ENCODE measurements around the gene CAMK2D.
A peak's percentile ranks its signal among the peaks of the same experiment; 100 is the strongest.

Gene CAMK2D

DNA sequence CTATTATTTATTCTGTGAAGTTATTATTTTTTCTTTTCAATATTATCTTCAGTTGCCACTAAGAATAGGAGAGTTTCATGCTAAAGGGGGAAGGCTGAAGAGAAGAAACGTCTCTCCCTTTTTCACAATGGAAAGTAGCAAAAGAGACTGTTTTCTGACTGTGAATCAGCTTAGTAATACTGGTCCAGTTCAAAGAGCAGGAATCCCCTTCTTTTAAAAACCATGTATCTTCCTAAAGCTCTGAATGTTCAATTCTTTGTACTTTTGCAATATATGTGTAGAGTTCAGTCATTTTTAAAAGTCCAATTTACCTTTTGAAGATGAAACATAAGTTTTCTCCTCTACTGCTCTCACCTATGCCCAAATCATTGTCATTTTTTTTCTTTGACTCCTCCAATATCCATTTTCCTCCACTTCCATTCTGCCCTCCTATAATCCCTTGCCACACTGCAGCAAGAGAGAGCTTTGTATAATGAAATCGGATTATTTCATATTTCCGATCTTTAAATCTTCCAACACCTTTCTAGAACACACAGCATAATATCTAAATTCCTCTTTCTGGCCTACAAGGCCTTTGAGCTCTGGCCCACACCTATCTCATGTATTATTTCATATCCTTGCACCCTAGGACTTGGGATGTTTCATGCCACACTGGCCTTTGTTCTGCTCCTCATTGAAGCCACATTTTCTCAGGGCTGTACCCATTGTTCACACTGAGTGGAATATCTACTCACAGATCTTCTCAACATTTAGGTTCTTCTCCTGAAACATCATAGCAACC, 195.3 kb downstream of the CAMK2D start:
- H3K36me3 ChIP-seq, result no peaks in the 10 kb centered on the region
- H3K4me3 ChIP-seq (ENCODE audit: low read depth, low read length), result no peak overlapping the region
- H3K27ac ChIP-seq, result no peak overlapping the region
- TF ChIP-seq, protein P1, sequence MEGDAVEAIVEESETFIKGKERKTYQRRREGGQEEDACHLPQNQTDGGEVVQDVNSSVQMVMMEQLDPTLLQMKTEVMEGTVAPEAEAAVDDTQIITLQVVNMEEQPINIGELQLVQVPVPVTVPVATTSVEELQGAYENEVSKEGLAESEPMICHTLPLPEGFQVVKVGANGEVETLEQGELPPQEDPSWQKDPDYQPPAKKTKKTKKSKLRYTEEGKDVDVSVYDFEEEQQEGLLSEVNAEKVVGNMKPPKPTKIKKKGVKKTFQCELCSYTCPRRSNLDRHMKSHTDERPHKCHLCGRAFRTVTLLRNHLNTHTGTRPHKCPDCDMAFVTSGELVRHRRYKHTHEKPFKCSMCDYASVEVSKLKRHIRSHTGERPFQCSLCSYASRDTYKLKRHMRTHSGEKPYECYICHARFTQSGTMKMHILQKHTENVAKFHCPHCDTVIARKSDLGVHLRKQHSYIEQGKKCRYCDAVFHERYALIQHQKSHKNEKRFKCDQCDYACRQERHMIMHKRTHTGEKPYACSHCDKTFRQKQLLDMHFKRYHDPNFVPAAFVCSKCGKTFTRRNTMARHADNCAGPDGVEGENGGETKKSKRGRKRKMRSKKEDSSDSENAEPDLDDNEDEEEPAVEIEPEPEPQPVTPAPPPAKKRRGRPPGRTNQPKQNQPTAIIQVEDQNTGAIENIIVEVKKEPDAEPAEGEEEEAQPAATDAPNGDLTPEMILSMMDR (IDR thresholded peaks at IDR 0.05; ENCODE audit: low read depth, low read length), result no peak
- DNase-seq, result no peak
- H3K27me3 ChIP-seq (ENCODE audit: insufficient read depth, low read depth, severe bottlenecking), result no peaks in the 10 kb centered on the region
- no peaks in the 10 kb centered on the region for H3K9me3 ChIP-seq (ENCODE audit: severe bottlenecking)

DNA sequence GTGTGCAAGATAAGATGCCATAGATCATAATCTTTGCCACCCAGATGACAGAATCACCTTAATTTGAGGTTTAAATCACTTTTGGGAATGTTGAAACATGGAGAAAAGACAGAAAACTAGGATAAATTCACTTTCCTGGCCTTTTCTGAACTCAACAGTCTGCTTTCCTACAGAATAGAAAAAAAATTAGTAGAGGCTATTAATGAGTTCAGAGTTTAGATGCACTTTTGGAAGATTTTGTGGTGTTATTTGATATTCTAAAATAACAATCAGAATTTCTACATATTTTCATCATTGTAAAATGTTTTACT, 195.9 kb downstream of the CAMK2D start:
- H3K9me3 ChIP-seq (ENCODE audit: severe bottlenecking), result no peaks in the 10 kb centered on the region
- no peak overlapping the region for H3K27ac ChIP-seq
- no peak overlapping the region for H3K4me3 ChIP-seq (ENCODE audit: low read depth, low read length)
- TF ChIP-seq, protein P1 (IDR thresholded peaks at IDR 0.05; ENCODE audit: low read depth, low read length), result no peak
- H3K27me3 ChIP-seq (ENCODE audit: insufficient read depth, low read depth, severe bottlenecking), result no peaks in the 10 kb centered on the region
- H3K36me3 ChIP-seq, result no peaks in the 10 kb centered on the region
- DNase-seq, result no peak

DNA sequence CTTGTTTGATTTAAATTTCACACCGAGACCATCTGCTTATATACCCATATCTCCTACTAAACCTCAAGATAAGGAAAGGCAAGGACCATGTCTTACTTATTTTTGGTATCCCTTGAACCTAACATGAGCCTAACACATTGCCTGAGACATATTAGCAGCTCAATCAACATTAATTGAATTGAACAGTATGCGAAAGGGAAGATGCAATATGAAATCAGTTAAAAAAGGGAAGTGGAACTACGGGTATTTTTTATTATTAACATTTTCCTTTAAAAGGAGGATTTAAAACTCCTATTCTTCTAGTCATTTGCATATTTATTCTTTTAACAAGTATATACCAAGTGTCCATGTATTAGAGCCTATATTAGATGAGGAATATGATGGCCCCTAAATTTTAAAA, 197.0 kb downstream of the CAMK2D start:
- Histone ChIP-seq H3K27me3 (ENCODE audit: insufficient read depth, low read depth, severe bottlenecking) (no peaks in the 10 kb centered on the region), H3K27ac (no peak overlapping the region), H3K36me3 (no peaks in the 10 kb centered on the region; the same call in 1 of the 2 replicates), H3K9me3 (ENCODE audit: severe bottlenecking) (no peaks in the 10 kb centered on the region), H3K4me3 (ENCODE audit: low read depth, low read length) (no peak overlapping the region)
- TF ChIP-seq, protein P1 (IDR thresholded peaks at IDR 0.05; ENCODE audit: low read depth, low read length), result no peak
- DNase-seq, result no peak

DNA sequence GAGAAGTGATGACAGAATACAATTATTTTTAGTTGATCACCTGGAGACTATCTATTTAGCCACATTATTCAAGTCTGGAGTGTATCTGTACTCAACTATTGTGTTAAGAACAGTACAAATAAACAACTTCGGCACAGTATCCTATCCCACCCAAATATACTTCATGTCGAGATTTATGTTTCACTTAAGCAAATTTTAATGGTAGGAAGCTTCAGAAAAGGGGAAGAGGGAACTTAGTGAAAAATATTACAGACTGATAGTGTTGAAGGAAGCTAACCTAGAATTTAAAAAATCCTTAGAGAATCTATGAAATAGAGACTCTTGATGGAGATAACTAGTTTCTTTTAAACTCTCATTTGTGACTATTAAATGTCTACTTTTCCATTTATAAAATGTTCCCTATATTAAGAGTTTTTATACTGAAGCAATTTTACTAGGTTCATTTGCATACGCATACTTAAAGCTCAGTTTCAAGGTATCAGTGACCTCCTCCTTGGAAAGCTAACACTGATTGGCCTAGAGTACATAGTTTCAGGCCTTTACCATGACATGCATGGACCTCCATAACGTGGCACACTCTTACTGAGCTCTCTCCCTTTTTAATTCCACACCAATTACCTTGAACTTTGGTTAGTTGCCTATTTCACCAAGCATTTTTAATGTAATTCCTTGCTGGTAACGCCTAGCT, 197.7 kb downstream of the CAMK2D start:
- H3K9me3 ChIP-seq (ENCODE audit: severe bottlenecking), result no peaks in the 10 kb centered on the region
- no peak overlapping the region for H3K4me3 ChIP-seq (ENCODE audit: low read depth, low read length)
- H3K36me3 ChIP-seq, result no peaks in the 10 kb centered on the region; the same call in 1 of the 2 replicates
- TF ChIP-seq, protein P1 (IDR thresholded peaks at IDR 0.05; ENCODE audit: low read depth, low read length), result no peak
- H3K27ac ChIP-seq, result no peak overlapping the region
- DNase-seq, result no peak
- H3K27me3 ChIP-seq (ENCODE audit: insufficient read depth, low read depth, severe bottlenecking), result no peaks in the 10 kb centered on the region

DNA sequence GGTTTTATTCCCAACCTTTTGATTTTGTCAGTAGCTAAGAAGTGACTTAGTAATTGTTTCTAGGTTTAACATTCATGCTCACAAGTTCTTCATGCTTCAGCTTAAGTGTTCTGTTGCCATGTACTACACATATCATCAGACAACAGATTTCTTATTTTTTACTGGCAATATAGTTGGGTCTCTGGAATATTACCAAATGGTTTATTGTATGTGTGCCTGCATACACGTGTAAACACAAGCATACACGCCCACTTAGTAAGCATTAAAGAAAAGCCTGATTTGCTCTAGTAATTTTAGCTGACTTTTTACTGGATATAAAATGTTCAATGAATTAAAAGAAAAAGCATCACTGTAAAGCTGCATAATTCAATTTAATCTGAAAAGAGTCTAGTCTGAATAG, 199.8 kb downstream of the CAMK2D start:
- no peak for DNase-seq

More for the DNA sequence above, 199.8 kb downstream of the CAMK2D start:
- TF ChIP-seq, protein P1 (IDR thresholded peaks at IDR 0.05; ENCODE audit: low read depth, low read length), result no peak
- Histone ChIP-seq H3K9me3 (ENCODE audit: severe bottlenecking) (no peaks in the 10 kb centered on the region), H3K4me3 (ENCODE audit: low read depth, low read length) (no peak overlapping the region), H3K27ac (peak overlapping the region; percentile 46; the same call in 1 of the 2 replicates), H3K27me3 (ENCODE audit: insufficient read depth, low read depth, severe bottlenecking) (no peaks in the 10 kb centered on the region), H3K36me3 (no peaks in the 10 kb centered on the region; the same call in 1 of the 2 replicates)

All from WERI-Rb-1 (cell line).